Measurements from ENCODE around the gene RNF44.

GRCh38 chr5:176547802-176548201, 10.6 kb upstream of the RNF44 start:
- TF ChIP-seq, protein P1, sequence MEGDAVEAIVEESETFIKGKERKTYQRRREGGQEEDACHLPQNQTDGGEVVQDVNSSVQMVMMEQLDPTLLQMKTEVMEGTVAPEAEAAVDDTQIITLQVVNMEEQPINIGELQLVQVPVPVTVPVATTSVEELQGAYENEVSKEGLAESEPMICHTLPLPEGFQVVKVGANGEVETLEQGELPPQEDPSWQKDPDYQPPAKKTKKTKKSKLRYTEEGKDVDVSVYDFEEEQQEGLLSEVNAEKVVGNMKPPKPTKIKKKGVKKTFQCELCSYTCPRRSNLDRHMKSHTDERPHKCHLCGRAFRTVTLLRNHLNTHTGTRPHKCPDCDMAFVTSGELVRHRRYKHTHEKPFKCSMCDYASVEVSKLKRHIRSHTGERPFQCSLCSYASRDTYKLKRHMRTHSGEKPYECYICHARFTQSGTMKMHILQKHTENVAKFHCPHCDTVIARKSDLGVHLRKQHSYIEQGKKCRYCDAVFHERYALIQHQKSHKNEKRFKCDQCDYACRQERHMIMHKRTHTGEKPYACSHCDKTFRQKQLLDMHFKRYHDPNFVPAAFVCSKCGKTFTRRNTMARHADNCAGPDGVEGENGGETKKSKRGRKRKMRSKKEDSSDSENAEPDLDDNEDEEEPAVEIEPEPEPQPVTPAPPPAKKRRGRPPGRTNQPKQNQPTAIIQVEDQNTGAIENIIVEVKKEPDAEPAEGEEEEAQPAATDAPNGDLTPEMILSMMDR (IDR thresholded peaks at IDR 0.05) = no peak
- TF ChIP-seq EZH2 (IDR thresholded peaks at IDR 0.05) = no peak

Data from neural progenitor cell (in vitro differentiated cells).